ENCODE results near the gene GNAS-AS1.

DNA sequence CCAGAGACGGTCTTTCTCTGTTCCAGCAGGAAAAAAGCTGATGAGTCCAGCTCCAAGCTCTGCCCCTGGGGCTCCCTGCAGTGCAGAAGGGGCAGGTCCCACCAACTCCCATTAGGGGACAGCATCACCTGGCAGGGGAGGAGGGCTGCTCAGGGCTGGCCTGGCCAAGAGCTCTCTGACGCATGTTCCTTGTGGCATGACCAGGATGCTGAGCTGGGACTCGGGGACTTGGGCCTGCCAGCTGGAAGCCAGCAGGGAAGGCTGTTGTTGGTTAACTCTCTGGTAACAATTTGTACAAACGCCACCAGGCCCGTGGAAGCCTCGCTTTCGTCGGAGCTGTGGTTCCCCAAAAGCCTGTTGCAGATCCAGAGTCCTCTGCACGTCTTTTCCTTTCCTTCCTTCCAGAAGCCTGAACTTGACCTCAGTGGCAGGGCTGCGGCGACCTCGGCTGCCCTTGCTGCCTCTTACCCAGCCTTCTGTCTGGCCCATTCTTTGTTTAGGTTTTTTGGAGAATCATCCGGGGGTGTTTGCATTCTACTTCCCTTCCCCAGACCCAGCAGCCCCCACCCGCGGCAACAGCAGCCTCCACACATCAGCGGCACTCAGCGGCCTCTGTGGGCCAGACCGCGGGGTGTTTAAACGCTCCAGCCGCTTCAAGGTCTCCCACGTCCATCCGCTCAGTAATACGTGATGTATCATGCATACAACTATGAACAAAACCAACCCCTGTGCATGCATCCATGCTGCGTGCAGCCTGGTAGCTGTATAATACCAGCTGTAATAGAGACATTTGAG lies 63.3 kb downstream of the GNAS-AS1 start:
- TF ChIP-seq, protein P1, sequence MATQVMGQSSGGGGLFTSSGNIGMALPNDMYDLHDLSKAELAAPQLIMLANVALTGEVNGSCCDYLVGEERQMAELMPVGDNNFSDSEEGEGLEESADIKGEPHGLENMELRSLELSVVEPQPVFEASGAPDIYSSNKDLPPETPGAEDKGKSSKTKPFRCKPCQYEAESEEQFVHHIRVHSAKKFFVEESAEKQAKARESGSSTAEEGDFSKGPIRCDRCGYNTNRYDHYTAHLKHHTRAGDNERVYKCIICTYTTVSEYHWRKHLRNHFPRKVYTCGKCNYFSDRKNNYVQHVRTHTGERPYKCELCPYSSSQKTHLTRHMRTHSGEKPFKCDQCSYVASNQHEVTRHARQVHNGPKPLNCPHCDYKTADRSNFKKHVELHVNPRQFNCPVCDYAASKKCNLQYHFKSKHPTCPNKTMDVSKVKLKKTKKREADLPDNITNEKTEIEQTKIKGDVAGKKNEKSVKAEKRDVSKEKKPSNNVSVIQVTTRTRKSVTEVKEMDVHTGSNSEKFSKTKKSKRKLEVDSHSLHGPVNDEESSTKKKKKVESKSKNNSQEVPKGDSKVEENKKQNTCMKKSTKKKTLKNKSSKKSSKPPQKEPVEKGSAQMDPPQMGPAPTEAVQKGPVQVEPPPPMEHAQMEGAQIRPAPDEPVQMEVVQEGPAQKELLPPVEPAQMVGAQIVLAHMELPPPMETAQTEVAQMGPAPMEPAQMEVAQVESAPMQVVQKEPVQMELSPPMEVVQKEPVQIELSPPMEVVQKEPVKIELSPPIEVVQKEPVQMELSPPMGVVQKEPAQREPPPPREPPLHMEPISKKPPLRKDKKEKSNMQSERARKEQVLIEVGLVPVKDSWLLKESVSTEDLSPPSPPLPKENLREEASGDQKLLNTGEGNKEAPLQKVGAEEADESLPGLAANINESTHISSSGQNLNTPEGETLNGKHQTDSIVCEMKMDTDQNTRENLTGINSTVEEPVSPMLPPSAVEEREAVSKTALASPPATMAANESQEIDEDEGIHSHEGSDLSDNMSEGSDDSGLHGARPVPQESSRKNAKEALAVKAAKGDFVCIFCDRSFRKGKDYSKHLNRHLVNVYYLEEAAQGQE (IDR thresholded peaks at IDR 0.05; ENCODE audit: insufficient replicate concordance, low read depth): no peak
- no peak for TF ChIP-seq CTCF (IDR thresholded peaks at IDR 0.05; ENCODE audit: insufficient read depth, low read length)
- TF ChIP-seq POLR2AphosphoS5 (IDR thresholded peaks at IDR 0.05; ENCODE audit: low read depth): no peak
